A673 (cell line): Measurements from ENCODE around the gene MICU1.

Source experiments
- CTCF ChIP-seq: fragments of 300-800, 200-600 bp; sonication (generic); conservative IDR thresholded peaks from 2 replicates; pipeline ENCODE4 v1.5.1; 2017; ENCODE audit warnings: low read depth, mild to moderate bottlenecking, antibody characterized with exemption, low read length, moderate library complexity, mixed read lengths
- EZH2 ChIP-seq: fragments of 200-600 bp; sonication (generic); IDR thresholded peaks from 2 replicates; pipeline ENCODE4 v1.6.1; 2017; ENCODE audit warnings: borderline replicate concordance, low read depth, mild to moderate bottlenecking, mixed read lengths, antibody characterized with exemption, low read length; ENCODE audit not compliant: poor library complexity, severe bottlenecking

GRCh38 chr10:72332423-72333111 lies 293.3 kb downstream of the MICU1 start:
- TF ChIP-seq CTCF (no peak), EZH2 (no peak)
